Astrocyte (in vitro differentiated cells and primary cell): ENCODE data around the gene MLXIP. TPM values are rescaled to one million over a fixed set of nuclear protein-coding genes. Genes with fewer than 3 reads are reported as not detected.

Experiments used
- DNase-seq: peaks from one replicate; pipeline ENCODE4 v3.0.0-alpha.2; 2010; ENCODE audit warnings: low read depth
- FAIRE-seq: peaks from 2 replicates; lab custom pipeline; 2011; peaks lifted over from hg19 to GRCh38; lab: Jason Lieb, UNC
- H2AFZ ChIP-seq: 2 replicates; pipeline ENCODE4 v1.6.0; 2012; ENCODE audit warnings: low read depth, low read length, inconsistent platforms
- H3K27ac ChIP-seq: 2 replicates; pipeline ENCODE4 v1.5.1; 2011; ENCODE audit warnings: low read depth, low read length, inconsistent platforms
- H3K27me3 ChIP-seq: 2 replicates; pipeline ENCODE4 v1.6.0; 2011; ENCODE audit warnings: low read length, inconsistent platforms; ENCODE audit not compliant: insufficient read depth
- H3K36me3 ChIP-seq: 2 replicates; pipeline ENCODE4 v1.5.1; 2011; ENCODE audit warnings: low read length, inconsistent platforms; ENCODE audit not compliant: insufficient read depth
- H3K4me1 ChIP-seq: 2 replicates; pipeline ENCODE4 v1.5.1; 2011; ENCODE audit warnings: low read length, inconsistent platforms; ENCODE audit not compliant: insufficient read depth
- H3K4me2 ChIP-seq: 2 replicates; pipeline ENCODE4 v1.6.0; 2012; ENCODE audit warnings: low read length, inconsistent platforms
- H3K4me3 ChIP-seq: 2 replicates; pipeline ENCODE4 v1.5.1; 2011; ENCODE audit warnings: low read depth, mild to moderate bottlenecking, low read length, inconsistent platforms; ENCODE audit not compliant: insufficient read depth
- H3K79me2 ChIP-seq: 2 replicates; pipeline ENCODE4 v1.6.0; 2012; ENCODE audit warnings: mild to moderate bottlenecking, low read length, inconsistent platforms; ENCODE audit not compliant: insufficient read depth
- H3K9ac ChIP-seq: 2 replicates; pipeline ENCODE4 v1.6.0; 2012; ENCODE audit warnings: mild to moderate bottlenecking, low read length, inconsistent platforms
- H3K9me3 ChIP-seq: 2 replicates; pipeline ENCODE4 v1.5.1; 2012; ENCODE audit warnings: low read depth, mild to moderate bottlenecking, low read length, inconsistent platforms; ENCODE audit not compliant: insufficient read depth
- H4K20me1 ChIP-seq: 2 replicates; pipeline ENCODE4 v1.6.0; 2012; ENCODE audit warnings: low read length, inconsistent platforms; ENCODE audit not compliant: insufficient read depth
- H3K27ac Mint-ChIP-seq: one replicate; pipeline ENCODE4 v1.8.0; 2021; ENCODE audit warnings: mild to moderate bottlenecking, mixed read lengths; ENCODE audit not compliant: unreplicated experiment
- H3K27me3 Mint-ChIP-seq: one replicate; pipeline ENCODE4 v1.8.0; 2021; ENCODE audit warnings: low read depth, mixed read lengths; ENCODE audit not compliant: unreplicated experiment
- H3K36me3 Mint-ChIP-seq: one replicate; pipeline ENCODE4 v1.8.0; 2021; ENCODE audit warnings: low read depth, mixed read lengths; ENCODE audit not compliant: unreplicated experiment
- H3K4me1 Mint-ChIP-seq: one replicate; pipeline ENCODE4 v1.8.0; 2021; ENCODE audit warnings: low read depth, mixed read lengths; ENCODE audit not compliant: unreplicated experiment
- H3K4me3 Mint-ChIP-seq: one replicate; pipeline ENCODE4 v1.8.0; 2021; ENCODE audit warnings: mild to moderate bottlenecking, moderate library complexity, mixed read lengths; ENCODE audit not compliant: unreplicated experiment
- H3K9me3 Mint-ChIP-seq: one replicate; pipeline ENCODE4 v1.8.0; 2021; ENCODE audit warnings: mild to moderate bottlenecking, mixed read lengths; ENCODE audit not compliant: unreplicated experiment
- CTCF ChIP-seq: IDR thresholded peaks from 2 replicates; pipeline ENCODE4 v1.5.1; 2011; ENCODE audit warnings: low read depth, mild to moderate bottlenecking, inconsistent platforms, low read length, moderate library complexity; ENCODE audit not compliant: insufficient read depth
- EZH2 ChIP-seq: IDR thresholded peaks from 2 replicates; pipeline ENCODE4 v1.6.1; 2012; ENCODE audit warnings: mild to moderate bottlenecking, low read length, inconsistent platforms; ENCODE audit not compliant: insufficient read depth
- total RNA-seq: library from RNA; stranded (reverse); gene quantifications from 2 replicates; pipeline ENCODE4 v1.2.1, GENCODE V29; 2021

MLXIP gene
- total RNA-seq, 1 donor from 2014 or later: 62.5 TPM

GRCh38 chr12:122189626-122190475, 111.3 kb downstream of the MLXIP start:
- no peak for TF ChIP-seq EZH2
- TF ChIP-seq CTCF: no peak
- Mint-ChIP-seq H3K4me3 (no peak overlapping the region), H3K9me3 (no peaks in the 10 kb centered on the region), H3K36me3 (no peaks in the 10 kb centered on the region), H3K27me3 (peaks cover 11% of the 10 kb centered on the region), H3K4me1 (no peaks in the 10 kb centered on the region), H3K27ac (no peak overlapping the region)
- H2AFZ ChIP-seq: no peak overlapping the region
- FAIRE-seq (no peak), DNase-seq (no peak)
- no peak overlapping the region for H3K4me3 ChIP-seq
- no peak overlapping the region for H3K27ac ChIP-seq
- no peaks in the 10 kb centered on the region for H4K20me1 ChIP-seq
- no peak overlapping the region for H3K4me2 ChIP-seq
- no peaks in the 10 kb centered on the region for H3K9me3 ChIP-seq
- H3K9ac ChIP-seq: no peak overlapping the region
- no peaks in the 10 kb centered on the region for H3K79me2 ChIP-seq
- no peaks in the 10 kb centered on the region for H3K36me3 ChIP-seq
- no peaks in the 10 kb centered on the region for H3K4me1 ChIP-seq
- H3K27me3 ChIP-seq: peaks cover 2% of the 10 kb centered on the region

- peaks cover 5% of the 10 kb centered on the region for H3K9me3 Mint-ChIP-seq
- no peak for FAIRE-seq
- DNase-seq: peak; percentile 20
Observed at GRCh38 chr12:122190842-122191668, 112.5 kb downstream of the MLXIP start.

More at GRCh38 chr12:122190842-122191668, 112.5 kb downstream of the MLXIP start:
- Histone ChIP-seq H3K79me2 (no peaks in the 10 kb centered on the region), H3K36me3 (no peaks in the 10 kb centered on the region), H4K20me1 (no peaks in the 10 kb centered on the region), H3K4me2 (no peak overlapping the region), H3K4me3 (no peak overlapping the region), H3K27ac (no peak overlapping the region), H3K4me1 (no peaks in the 10 kb centered on the region), H3K9me3 (no peaks in the 10 kb centered on the region), H2AFZ (no peak overlapping the region), H3K27me3 (peaks cover 2% of the 10 kb centered on the region), H3K9ac (no peak overlapping the region)
- H3K27ac Mint-ChIP-seq: no peak overlapping the region
- peak; percentile 86 for TF ChIP-seq CTCF
- no peak for TF ChIP-seq EZH2
- no peak overlapping the region for H3K4me3 Mint-ChIP-seq
- H3K27me3 Mint-ChIP-seq: peaks cover 3% of the 10 kb centered on the region
- H3K4me1 Mint-ChIP-seq: no peaks in the 10 kb centered on the region
- H3K36me3 Mint-ChIP-seq: peaks cover 6% of the 10 kb centered on the region
